DMS 273 (cell line): ENCODE measurements around the gene KLHL11.
"Not testable (repeated sequence)": the region's sequence is repeated elsewhere in the genome, so short reads cannot be mapped to it uniquely, and the experiment has no call there.

ENCODE experiments used
- DNase-seq: peaks from one replicate; lab custom pipeline; 2025; ENCODE audit not compliant: unreplicated experiment; lab: John Stamatoyannopoulos, UW

KLHL11 gene

GRCh38 chr17:41891135-41892020 is 26.2 kb upstream of the KLHL11 start:
- no peak for DNase-seq

- no peak for DNase-seq
These were observed 23.2 kb upstream of the KLHL11 start for GRCh38 chr17:41888332-41888965.

DNA sequence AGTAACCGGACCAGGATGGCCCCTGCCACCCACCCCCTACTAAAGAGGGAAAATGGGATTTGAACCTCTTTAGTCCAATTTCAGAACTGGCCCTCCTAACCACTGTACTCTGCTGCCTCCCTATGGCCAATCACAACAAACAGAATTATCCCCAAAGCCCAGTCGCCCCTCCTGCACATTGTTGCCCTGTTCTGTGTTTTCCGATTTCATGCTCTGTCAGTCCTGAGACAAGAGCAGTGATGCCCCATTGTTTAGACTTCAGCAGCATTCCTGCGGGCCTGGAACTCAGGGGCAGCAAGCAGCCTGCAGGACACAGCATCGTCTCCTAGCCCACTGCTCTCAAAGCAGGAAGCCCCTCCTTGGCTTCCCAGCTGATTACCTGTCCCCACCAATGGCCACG is 20.5 kb upstream of the KLHL11 start:
- no peak for DNase-seq

- no peak for DNase-seq
These were observed 17.5 kb upstream of the KLHL11 start for GRCh38 chr17:41882756-41883155.

DNA sequence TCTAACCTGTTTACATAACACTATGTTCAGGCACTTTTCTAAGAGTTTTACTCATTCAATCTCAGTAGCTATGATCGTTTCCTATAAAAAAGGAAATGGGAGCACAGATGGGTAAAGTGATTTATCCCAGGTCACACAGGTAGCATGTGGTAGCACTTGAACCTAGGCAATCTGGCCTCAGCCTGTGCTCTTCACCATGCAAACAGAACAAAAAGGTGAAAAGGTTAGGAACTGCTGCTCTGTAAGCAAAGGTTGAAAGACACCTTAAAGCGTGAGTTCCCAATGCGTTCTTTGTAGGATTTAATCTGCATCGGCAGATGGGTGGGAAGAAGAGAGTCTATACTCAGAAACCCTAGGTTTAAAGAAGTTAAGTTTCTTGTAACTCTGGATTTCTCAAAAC is 14.9 kb upstream of the KLHL11 start:
- DNase-seq, result no peak

GRCh38 chr17:41874293-41874670 is 9.1 kb upstream of the KLHL11 start:
- not testable (repeated sequence) for DNase-seq

- DNase-seq, result no peak
These were observed 8.5 kb upstream of the KLHL11 start for GRCh38 chr17:41873559-41874292.

DNA sequence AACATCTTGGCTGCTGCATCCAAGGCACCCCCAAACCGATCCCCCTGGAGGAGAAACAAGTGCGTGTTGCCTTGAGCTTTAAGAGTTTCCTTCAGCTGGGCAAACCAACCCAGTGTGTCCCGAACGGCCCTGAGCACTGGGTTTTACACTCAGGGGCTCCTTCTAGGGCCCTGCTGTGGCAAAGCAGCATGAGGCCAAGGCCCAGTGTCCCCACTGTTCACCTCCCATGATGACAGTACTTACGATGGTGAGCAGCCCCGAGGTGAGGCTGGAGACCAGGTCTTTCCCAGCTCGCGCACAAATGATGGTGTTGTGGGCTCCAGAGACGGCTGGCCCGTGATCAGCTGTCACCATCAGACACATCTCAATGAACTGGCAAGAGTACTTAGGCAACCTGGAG is 6.6 kb upstream of the KLHL11 start:
- no peak for DNase-seq

DNA sequence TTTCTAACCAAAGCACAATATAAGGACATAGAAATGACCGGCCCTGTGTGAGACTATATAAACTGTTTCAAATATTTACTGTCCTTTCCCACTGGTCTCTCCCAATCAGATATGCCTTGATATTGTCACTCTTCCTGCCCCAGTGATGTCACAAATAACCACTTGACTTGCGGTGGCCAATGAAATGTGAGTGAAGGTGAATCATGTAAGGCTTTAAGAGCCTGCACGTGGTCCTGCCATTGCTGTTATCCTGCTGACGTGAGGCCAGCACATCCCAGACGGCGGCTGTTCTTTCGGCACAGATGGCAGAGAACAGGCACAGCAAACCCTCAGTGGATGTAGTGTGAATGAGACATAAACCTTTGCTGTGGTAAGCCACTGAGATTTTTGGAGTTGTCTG is 5.4 kb upstream of the KLHL11 start:
- DNase-seq, result peak; percentile 23

DNA sequence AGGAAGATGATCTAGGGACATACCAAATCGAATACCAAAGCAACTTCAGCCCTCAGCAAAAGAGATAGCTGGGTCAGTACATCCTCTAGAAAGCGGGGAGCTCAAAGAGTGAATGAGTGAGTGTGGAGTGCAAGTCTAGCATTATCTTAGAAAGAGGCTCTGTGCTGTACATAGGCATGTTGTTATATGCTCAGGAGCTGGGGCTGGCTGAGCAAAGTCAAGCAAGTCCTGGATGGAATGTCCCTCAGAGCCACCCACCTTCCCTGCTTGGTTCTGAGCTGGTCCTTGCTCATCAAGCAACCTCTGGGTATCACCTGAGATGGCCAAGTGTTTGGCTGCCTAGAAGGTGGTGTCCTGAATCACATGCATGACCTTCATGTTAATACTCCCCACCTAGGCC is 4.9 kb upstream of the KLHL11 start:
- DNase-seq, result no peak

GRCh38 chr17:41869426-41869825 is 4.2 kb upstream of the KLHL11 start:
- no peak for DNase-seq

- DNase-seq, result no peak
These were observed 3.3 kb upstream of the KLHL11 start for GRCh38 chr17:41868568-41868967.

DNA sequence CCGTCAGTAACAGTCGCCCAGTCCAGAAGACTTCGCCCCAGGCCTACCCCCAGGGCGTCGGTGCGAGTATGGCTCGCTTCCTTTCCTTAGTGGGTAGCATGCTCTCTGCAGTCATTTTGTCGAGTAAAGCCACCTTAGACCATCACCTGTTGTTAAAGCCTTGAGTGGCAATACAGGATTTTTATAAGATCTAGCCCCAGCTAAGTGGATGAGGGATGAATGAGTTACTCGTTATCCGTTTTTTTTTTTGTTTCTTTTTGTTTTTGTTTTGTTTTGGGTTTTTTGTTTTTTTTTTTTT is 322 bp upstream of the KLHL11 start:
- DNase-seq, result no peak

DNA sequence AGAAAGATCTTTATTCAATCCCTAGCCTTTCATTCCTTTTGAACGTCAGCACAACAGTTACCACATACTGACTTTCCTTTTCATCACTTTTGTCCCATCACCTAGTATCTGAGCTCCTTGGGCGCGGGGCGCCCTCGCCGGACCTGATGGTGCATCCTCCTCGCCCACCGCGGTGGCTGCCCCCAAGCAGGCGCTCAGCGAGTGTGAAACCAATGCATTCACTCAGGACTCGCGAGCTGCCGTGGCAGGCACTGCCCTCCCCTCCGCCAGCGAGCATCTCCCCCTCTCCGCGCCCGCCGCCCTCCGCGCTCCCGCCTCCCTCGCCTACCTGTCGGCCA is 756 bp downstream of the KLHL11 start:
- no peak for DNase-seq

DNA sequence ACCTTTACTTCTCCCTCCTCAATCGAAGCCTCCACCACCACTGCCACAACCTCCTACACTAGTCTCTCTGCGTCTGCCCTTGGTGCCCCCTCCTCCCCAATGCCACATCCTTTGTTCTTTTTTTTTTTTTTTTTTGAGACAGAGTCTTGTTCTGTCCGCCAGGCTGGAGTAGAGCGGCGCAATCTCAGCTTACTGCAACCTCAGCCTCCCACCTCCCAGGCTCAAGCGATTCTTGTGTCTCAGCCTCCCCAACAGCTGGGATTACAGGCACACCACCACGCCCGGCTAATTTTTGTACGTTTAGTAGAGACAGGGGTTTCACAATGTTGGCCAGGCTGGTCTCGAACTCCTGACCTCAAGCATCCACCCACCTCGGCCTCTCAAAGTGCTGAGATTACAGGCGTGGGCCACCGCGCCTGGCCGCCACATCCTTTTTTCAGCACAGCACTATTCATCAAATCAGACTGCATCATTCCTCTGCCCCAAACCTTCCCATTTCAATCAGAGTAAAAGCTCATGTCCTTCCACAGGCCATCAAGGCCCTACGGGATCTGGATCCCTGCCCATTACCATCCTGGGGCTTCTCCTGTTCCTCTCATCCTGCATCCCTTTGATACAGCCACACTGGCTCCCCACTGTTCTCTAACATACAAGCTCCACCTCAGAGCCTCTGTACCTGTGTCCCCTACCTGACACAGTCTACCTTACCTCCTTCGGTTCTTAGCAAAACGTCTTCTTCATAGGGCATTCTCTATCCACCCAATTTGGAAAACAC is 2.0 kb downstream of the KLHL11 start:
- no peak for DNase-seq

DNA sequence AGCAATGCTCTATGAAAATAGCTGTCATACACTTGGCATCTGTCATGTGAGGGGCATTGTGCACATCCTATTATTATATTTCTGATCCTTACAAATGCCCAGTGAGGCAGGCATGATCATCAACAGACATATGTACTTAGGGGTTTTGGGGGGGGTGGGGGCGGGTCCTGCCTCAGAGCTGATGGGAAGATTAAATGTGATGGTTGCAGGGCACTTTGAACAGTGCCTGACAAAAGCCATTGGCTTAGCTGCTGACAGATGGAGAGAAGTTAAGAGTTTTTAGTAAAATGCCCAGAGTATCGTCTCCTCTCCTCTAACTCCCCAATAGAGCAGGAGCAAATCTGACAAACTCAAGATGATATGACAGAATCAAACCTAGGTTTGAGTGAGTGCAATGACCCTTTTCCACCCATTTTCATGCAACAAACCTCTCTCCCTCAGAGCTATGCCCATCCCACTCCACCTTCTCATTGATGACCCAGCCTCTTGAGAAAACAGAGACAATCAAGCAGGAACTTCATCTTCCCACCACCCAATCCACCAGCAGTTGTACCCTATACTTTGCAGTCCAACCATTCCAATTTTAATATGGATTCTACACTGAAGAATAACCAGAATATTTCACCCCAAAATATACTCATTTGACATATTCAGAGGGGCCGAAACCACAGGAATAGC is 4.8 kb downstream of the KLHL11 start:
- DNase-seq, result no peak

DNA sequence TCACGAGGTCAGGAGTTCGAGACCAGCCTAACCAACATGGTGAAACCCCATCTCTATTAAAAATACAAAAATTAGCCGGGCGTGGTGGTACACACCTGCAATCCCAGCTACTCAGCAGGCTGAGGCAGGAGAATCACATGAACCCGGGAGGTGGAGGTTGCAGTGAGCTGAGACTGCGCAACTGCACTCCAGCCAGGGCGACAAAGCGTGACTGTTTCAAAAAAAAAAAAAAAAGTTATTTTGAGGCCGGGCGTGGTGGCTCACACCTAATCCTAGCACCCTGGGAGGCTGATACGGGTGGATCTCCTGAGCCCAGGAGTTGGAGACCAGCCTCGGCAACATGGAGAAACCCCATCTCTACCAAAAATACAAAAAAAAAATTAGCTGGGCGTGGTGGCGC is 13.8 kb downstream of the KLHL11 start:
- not testable (repeated sequence) for DNase-seq

GRCh38 chr17:41849251-41849990 is 15.8 kb downstream of the KLHL11 start:
- DNase-seq, result no peak

- no peak for DNase-seq
These were observed 16.4 kb downstream of the KLHL11 start for GRCh38 chr17:41848788-41849187.

DNA sequence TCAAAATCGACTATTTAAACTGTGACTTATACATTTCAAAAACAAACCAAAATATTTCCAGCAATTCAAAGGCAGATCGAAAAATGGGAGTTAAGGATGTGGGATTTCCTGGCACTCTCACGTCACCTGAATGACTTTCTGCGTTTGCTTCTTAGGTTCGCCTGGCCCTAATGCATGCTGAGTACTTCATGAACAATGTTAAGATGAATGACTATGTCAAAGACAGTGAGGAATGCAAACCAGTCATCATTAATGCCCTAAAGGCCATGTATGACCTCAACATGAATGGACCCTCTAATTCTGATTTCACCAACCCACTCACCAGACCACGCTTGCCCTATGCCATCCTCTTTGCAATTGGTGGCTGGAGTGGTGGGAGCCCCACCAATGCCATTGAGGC is 20.3 kb downstream of the KLHL11 start:
- DNase-seq, result no peak
